SK-N-MC (cell line): ENCODE results near the gene DBN1.

Experiments
- EZH2 ChIP-seq: fragments of 200-600 bp; sonication (generic); IDR thresholded peaks from one replicate; pipeline ENCODE4 v1.6.1; 2017; ENCODE audit warnings: antibody characterized with exemption
- FOXP2 ChIP-seq: optimal IDR thresholded peaks from 2 replicates; pipeline ENCODE3; 2011; ENCODE audit warnings: mild to moderate bottlenecking, moderate library complexity; ENCODE audit not compliant: insufficient read depth; ENCODE audit errors: extremely low read length, control extremely low read depth
- POLR2AphosphoS5 ChIP-seq: IDR thresholded peaks from 2 replicates; pipeline ENCODE4 v1.6.1; 2012; ENCODE audit warnings: mild to moderate bottlenecking, low read depth, low read length, borderline replicate concordance

- no peak for TF ChIP-seq EZH2
- TF ChIP-seq POLR2AphosphoS5: no peak
- TF ChIP-seq FOXP2: no peak
Measured at GRCh38 chr5:177512736-177513380, 39.4 kb upstream of the DBN1 start.
